HepG2 (cell line): ENCODE measurements around the gene NPHP4. TPM values are rescaled to one million over a fixed set of nuclear protein-coding genes. Genes with fewer than 3 reads are reported as not detected.
A peak's percentile ranks its signal among the peaks of the same experiment; 100 is the strongest.

ENCODE experiments used
- ARHGAP35 ChIP-seq: sonication (generic); formaldehyde crosslinking; IDR thresholded peaks from 2 replicates; pipeline ENCODE4 v1.9.0; 2022; ENCODE audit warnings: mild to moderate bottlenecking, inconsistent platforms, moderate library complexity, missing genetic modification reagents, borderline replicate concordance
- CENPX ChIP-seq: sonication (generic); formaldehyde crosslinking; IDR thresholded peaks from 2 replicates; pipeline ENCODE4 v1.9.0; 2021; ENCODE audit warnings: mild to moderate bottlenecking, missing genetic modification reagents, moderate library complexity
- KDM4B ChIP-seq: sonication (generic); formaldehyde crosslinking; IDR thresholded peaks from 2 replicates; pipeline ENCODE4 v1.4.0; 2020; ENCODE audit warnings: missing genetic modification reagents
- MAX ChIP-seq: IDR thresholded peaks from 2 replicates; pipeline ENCODE4 v1.6.1; 2012; ENCODE audit warnings: inconsistent platforms
- MYC ChIP-seq: sonication (generic); formaldehyde crosslinking; IDR thresholded peaks from 2 replicates; pipeline ENCODE4 v1.9.0; 2021; ENCODE audit warnings: missing genetic modification reagents, borderline replicate concordance
- NFATC3 ChIP-seq: sonication (generic); formaldehyde crosslinking; IDR thresholded peaks from 2 replicates; pipeline ENCODE4 v1.5.1; 2020; ENCODE audit warnings: mild to moderate bottlenecking, missing genetic modification reagents
- SAP130 ChIP-seq: IDR thresholded peaks from 2 replicates; pipeline ENCODE4 v1.6.1; 2016; ENCODE audit warnings: low read depth
- USF2 ChIP-seq, 2 experiments: sonication (generic) in 1 of 2; formaldehyde crosslinking in 1 of 2; IDR thresholded peaks; 2 replicates each; pipeline versions ENCODE4 v1.5.1 to v1.6.1; 2011 to 2020; ENCODE audit warnings: borderline replicate concordance in 1 of 2, low read depth in 1 of 2, low read length in 1 of 2, mild to moderate bottlenecking in 1 of 2, missing genetic modification reagents in 1 of 2, moderate library complexity in 1 of 2
- ZNF256 ChIP-seq: sonication (generic); formaldehyde crosslinking; conservative IDR thresholded peaks from 2 replicates; pipeline ENCODE4 v1.4.0; 2020; ENCODE audit warnings: missing genetic modification reagents
- ZNF264 ChIP-seq: sonication (generic); formaldehyde crosslinking; IDR thresholded peaks from 2 replicates; pipeline ENCODE4 v1.4.0; 2020; ENCODE audit warnings: missing genetic modification reagents
- ZNF430 ChIP-seq: sonication (generic); formaldehyde crosslinking; IDR thresholded peaks from 2 replicates; pipeline ENCODE4 v1.9.0; 2021; ENCODE audit warnings: mild to moderate bottlenecking, missing genetic modification reagents
- ZNF484 ChIP-seq: sonication (generic); formaldehyde crosslinking; IDR thresholded peaks from 2 replicates; pipeline ENCODE4 v1.5.1; 2020; ENCODE audit warnings: mild to moderate bottlenecking, low read depth, missing genetic modification reagents, borderline replicate concordance
- ZNF644 ChIP-seq: IDR thresholded peaks from 2 replicates; pipeline ENCODE4 v1.6.1; 2016; ENCODE audit warnings: low read depth
- ZNF687 ChIP-seq: sonication (generic); formaldehyde crosslinking; IDR thresholded peaks from 2 replicates; pipeline ENCODE4 v1.5.1; 2020; ENCODE audit warnings: mild to moderate bottlenecking, missing genetic modification reagents, moderate library complexity
- ZNF747 ChIP-seq: sonication (generic); formaldehyde crosslinking; IDR thresholded peaks from 2 replicates; pipeline ENCODE4 v1.8.1; 2023; ENCODE audit warnings: missing genetic modification reagents, mild to moderate bottlenecking, borderline replicate concordance
- polyA plus RNA-seq, 8 experiments: library from polyadenylated mRNA; depleted of rRNA in 3 of 8; stranded (reverse) in 7 of 8; unstranded in 1 of 8; fragments of >200 nt; fragmentation: Illumina TruSeq in 4 of 8; extraction: Trizol in 4 of 8; gene quantifications; 2 replicates each; pipeline versions ENCODE4 v1.2.1 to v1.2.3, GENCODE V29; 2011 to 2016; ENCODE audit warnings: low read depth in 4 of 8, missing spikeins in 1 of 8, mixed read lengths in 1 of 8; ENCODE audit not compliant: insufficient read depth in 1 of 8
- total RNA-seq, 5 experiments: library from RNA; depleted of rRNA; stranded (reverse); fragments of >200 nt; fragmentation: Illumina TruSeq; extraction: Trizol; gene quantifications; 2 replicates each; pipeline ENCODE4 v1.2.3, GENCODE V29; 2016; ENCODE audit warnings: low read depth in 1 of 5
- TF ChIP-seq, protein P1 (sequence below): sonication (generic); formaldehyde crosslinking; IDR thresholded peaks from 2 replicates; pipeline ENCODE4 v1.4.0; 2020; ENCODE audit warnings: missing genetic modification reagents
- TF ChIP-seq, protein P2 (sequence below): sonication (generic); formaldehyde crosslinking; IDR thresholded peaks from 2 replicates; pipeline ENCODE4 v1.4.0; 2020; ENCODE audit warnings: low read depth, missing genetic modification reagents

Gene NPHP4
- total and polyA plus RNA-seq, 2 of the 13 experiments (the other 11 are each of a cell fraction or from before 2014, with no cell fraction given) = 4.4 to 6.8 TPM

DNA sequence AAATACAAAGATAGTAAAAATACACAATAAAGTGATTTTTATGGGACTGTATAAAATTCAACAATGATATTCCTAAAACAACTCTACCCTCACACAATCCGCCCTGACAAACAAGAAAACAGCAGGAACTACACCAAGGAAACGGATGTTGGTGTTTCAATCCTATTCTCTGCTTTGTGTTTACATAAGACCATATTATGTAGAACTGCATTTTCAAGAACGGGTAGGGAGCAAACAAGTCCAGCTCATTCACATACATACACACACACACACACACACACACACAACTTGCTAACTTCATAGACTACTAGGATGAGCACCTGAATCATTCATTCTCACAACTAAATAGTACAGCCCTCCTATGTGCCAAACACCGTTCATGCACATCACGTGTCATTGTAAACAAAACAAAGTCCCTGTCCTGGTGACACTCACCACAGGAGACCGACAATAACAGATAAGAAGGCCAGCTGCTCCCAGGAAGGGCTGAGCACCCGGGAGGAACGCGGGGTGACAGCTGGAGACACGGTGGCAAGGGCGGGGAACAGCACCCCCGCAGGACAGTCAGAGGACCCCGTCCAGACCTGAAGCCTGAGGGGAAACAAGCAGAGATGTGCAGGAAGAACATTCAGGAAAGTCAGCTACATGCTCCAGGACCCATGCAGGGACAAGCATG lies 43.0 kb downstream of the NPHP4 start (continued):
- TF ChIP-seq USF2 (IDR thresholded peaks at IDR 0.05; ENCODE audit: low read depth, low read length) (peak; percentile 64), USF2 (CRISPR knock-in tag; IDR thresholded peaks at IDR 0.05; ENCODE audit: borderline replicate concordance) (peak; percentile 74; the same call in 1 of the 2 replicates), MYC (CRISPR knock-in tag) (peak; percentile 23; the same call in 1 of the 2 replicates), NFATC3 (CRISPR knock-in tag) (no peak), KDM4B (CRISPR knock-in tag) (0 out of 2 replicates have a peak, but pooled peaks have one; percentile 61), SAP130 (CRISPR knock-in tag) (peak; percentile 86), ZNF430 (CRISPR knock-in tag) (peak; percentile 84), ZNF687 (CRISPR knock-in tag) (peak; percentile 95), ZNF484 (no peak), ARHGAP35 (CRISPR knock-in tag) (no peak), ZNF256 (CRISPR knock-in tag) (no peak), ZNF264 (CRISPR knock-in tag) (0 out of 2 replicates have a peak, but pooled peaks have one; percentile 58), ZNF747 (CRISPR knock-in tag) (no peak), CENPX (CRISPR knock-in tag) (no peak), MAX (peak; percentile 64), ZNF644 (CRISPR knock-in tag) (0 out of 2 replicates have a peak, but pooled peaks have one; percentile 8)
- TF ChIP-seq, protein P1, sequence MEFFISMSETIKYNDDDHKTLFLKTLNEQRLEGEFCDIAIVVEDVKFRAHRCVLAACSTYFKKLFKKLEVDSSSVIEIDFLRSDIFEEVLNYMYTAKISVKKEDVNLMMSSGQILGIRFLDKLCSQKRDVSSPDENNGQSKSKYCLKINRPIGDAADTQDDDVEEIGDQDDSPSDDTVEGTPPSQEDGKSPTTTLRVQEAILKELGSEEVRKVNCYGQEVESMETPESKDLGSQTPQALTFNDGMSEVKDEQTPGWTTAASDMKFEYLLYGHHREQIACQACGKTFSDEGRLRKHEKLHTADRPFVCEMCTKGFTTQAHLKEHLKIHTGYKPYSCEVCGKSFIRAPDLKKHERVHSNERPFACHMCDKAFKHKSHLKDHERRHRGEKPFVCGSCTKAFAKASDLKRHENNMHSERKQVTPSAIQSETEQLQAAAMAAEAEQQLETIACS (CRISPR knock-in tag) = no peak
- TF ChIP-seq, protein P2, sequence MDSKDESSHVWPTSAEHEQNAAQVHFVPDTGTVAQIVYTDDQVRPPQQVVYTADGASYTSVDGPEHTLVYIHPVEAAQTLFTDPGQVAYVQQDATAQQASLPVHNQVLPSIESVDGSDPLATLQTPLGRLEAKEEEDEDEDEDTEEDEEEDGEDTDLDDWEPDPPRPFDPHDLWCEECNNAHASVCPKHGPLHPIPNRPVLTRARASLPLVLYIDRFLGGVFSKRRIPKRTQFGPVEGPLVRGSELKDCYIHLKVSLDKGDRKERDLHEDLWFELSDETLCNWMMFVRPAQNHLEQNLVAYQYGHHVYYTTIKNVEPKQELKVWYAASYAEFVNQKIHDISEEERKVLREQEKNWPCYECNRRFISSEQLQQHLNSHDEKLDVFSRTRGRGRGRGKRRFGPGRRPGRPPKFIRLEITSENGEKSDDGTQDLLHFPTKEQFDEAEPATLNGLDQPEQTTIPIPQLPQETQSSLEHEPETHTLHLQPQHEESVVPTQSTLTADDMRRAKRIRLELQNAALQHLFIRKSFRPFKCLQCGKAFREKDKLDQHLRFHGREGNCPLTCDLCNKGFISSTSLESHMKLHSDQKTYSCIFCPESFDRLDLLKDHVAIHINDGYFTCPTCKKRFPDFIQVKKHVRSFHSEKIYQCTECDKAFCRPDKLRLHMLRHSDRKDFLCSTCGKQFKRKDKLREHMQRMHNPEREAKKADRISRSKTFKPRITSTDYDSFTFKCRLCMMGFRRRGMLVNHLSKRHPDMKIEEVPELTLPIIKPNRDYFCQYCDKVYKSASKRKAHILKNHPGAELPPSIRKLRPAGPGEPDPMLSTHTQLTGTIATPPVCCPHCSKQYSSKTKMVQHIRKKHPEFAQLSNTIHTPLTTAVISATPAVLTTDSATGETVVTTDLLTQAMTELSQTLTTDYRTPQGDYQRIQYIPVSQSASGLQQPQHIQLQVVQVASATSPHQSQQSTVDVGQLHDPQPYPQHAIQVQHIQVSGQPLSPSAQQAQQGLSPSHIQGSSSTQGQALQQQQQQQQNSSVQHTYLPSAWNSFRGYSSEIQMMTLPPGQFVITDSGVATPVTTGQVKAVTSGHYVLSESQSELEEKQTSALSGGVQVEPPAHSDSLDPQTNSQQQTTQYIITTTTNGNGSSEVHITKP = peak; percentile 76
